GM23248 (cell line): ENCODE results near the gene OPTC.

Experiments used
- EZH2 ChIP-seq: fragments of 200-600 bp; sonication (generic); IDR thresholded peaks from 2 replicates; pipeline ENCODE4 v1.6.1; 2018; ENCODE audit warnings: antibody characterized with exemption, mild to moderate bottlenecking; ENCODE audit not compliant: insufficient read depth, poor library complexity, severe bottlenecking
- EZH2phosphoT487 ChIP-seq: fragments of 200-600 bp; sonication (generic); IDR thresholded peaks from 2 replicates; pipeline ENCODE4 v1.6.1; 2018; ENCODE audit warnings: antibody characterized with exemption, moderate library complexity, mild to moderate bottlenecking, low read depth; ENCODE audit not compliant: insufficient read depth

DNA sequence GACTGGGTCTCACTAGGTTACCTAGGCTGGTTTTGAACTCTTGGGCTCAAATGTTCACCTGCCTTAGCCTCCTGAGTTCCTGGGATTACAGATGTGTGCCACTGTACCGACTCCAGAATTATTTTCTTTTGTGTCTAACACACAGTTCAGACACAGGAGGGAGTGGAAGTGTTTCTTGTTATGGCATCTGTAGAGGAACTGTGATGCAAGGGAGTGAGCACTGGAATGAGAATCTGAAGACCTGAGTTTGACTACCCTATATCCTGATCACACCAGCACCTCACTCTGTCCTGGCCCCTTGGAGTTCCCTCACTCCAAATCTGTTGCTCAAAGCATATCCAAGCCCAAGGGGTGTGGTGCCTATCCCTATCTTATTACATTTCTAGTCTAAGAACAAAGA is 15.2 kb downstream of the OPTC start:
- TF ChIP-seq EZH2: no peak
- TF ChIP-seq EZH2phosphoT487: no peak
